GM19397 (cell line): ENCODE results near the gene KPNA5.
"Not testable (repeated sequence)": the region's sequence is repeated elsewhere in the genome, so short reads cannot be mapped to it uniquely, and the experiment has no call there.

Experiments
- ATAC-seq: cut with Tn5 transposase; IDR thresholded peaks from one replicate; pipeline ENCODE4 v1.9.1; 2021; ENCODE audit warnings: mild to moderate bottlenecking, moderate library complexity; ENCODE audit not compliant: unreplicated experiment

KPNA5 gene

GRCh38 chr6:116697480-116697879 is 16.5 kb downstream of the KPNA5 start:
- no peak for ATAC-seq

DNA sequence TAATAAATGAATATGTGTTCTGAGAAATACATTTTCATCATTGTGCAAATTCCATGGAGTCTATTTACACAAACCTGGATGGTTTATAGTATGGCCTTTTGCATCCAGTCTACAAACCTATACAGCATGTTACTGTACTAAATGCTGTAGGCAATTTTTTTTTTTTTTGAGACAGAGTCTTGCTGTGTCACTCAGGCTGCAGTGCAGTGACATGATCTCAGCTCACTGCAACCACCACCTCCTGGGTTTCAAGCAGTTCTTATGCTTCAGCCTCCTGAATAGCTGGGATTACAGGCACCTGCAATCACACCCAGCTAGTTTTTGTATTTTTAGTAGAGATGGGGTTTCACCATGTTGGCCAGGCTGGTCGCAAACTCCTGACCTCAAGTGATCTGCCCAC is 22.9 kb downstream of the KPNA5 start:
- not testable (repeated sequence) for ATAC-seq

GRCh38 chr6:116705917-116706316 is 24.9 kb downstream of the KPNA5 start:
- ATAC-seq, result no peak

- ATAC-seq, result no peak
Observed at GRCh38 chr6:116714296-116714695, 33.3 kb downstream of the KPNA5 start.

DNA sequence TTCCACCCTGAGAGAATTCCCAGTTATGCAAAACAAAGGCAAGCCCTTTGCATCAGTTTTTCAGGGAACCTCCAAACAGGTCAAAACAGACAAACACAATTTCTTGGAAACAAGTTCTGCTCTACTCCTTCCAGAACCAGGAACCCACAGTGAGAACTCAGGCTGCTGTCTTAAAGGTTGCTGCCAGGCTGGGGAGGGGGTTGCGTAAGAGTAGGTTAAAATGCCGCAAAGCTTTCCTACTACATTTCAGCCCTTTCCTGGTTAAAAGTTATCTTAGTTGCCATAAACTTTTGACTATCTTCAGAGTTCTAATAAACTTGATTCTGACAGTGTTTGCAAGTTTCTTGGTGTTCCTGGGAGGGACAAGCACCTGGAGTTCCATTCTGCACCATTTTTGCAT is 33.8 kb downstream of the KPNA5 start:
- no peak for ATAC-seq

DNA sequence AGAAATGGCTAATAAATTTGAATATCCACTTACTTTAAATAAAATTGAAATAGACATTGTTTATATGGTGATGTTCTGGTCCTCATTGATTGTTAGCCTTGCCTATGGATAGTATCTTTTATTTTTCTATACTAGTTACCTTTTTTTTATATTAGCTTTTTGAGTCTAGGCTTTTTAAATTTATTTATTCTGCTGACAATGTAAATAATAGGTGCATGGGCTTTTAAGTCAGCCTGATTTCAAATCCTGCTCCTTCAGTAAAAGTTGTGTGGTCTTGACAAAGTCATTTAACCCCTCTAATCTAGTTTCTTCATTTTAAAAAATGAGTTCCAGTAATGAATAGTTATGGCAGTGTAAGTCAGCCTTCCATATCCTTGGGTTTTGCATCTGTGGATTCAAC is 45.9 kb downstream of the KPNA5 start:
- ATAC-seq, result no peak

DNA sequence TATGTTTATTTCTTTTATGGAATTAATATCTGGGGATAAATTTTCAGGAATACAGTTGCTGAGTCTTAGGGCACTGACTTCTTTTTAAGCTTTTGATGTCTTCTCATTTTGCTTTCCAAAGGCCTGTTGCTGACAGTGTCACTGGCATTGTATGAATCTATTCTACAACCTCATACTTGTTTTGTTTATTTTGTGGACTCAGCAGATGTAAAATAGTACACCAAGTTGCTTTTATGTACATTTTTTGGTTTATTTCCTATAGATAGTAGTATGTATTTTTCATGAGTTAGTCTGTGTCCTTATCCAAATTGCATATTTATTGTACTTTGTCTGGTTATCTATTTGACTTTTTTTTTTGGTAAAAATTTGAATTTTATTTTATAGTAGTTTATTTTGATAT is 49.5 kb downstream of the KPNA5 start:
- ATAC-seq, result no peak

- ATAC-seq, result no peak
Observed at GRCh38 chr6:116737004-116737403, 56.0 kb downstream of the KPNA5 start.

DNA sequence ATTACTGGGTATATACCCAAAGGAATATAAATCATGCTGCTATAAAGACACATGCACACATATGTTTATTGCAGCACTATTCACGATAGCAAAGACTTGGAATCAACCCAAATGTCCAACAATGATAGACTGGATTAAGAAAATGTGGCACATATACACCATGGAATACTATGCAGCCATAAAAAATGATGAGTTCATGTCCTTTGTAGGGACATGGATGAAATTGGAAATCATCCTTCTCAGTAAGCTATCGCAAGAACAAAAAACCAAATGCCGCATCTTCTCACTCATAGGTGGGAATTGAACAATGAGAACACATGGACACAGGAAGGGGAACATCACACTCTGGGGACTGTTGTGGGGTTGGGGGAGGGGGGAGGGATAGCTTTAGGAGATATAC is 59.5 kb downstream of the KPNA5 start:
- not testable (repeated sequence) for ATAC-seq

DNA sequence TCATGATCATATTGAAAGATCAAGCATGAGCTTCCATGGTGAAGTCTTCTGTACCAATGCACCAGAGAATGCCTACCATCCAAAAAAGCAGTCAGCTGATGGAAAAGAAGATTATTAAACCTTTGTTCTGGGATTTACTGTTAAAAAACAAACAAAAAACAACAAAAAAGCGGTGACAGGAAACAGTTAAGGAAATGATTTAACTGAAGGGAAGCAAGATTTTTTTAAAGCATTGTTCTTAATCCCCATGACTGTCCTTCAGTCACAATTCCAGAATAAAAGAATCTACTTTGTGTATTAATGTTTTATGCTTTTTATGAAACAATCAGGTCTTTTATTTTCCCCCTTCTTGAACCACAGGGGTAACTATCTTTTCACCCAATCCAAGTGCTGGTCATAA is 60.6 kb downstream of the KPNA5 start:
- no peak for ATAC-seq

- no peak for ATAC-seq
Observed at GRCh38 chr6:116745176-116745575, 64.2 kb downstream of the KPNA5 start.

DNA sequence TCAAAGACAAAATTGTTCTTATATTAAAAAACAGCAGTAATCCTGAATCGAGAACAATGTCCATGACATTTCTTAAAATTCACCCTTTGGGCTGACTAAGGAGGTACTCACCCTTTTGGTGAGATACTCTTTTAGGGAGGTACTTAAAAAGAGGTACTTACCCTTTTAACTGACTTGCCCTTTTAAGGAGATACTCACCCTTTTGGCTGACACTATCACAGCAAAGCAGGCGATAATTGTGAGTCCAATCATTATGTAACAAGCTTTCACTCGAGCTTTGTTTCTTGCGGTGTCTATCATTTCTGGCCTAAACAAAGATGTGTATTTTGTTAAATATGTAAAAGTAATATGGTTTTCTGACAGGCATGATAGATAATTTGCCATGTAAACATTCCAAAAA is 80.8 kb downstream of the KPNA5 start:
- ATAC-seq, result no peak

- no peak for ATAC-seq
Observed at GRCh38 chr6:116762235-116762634, 81.2 kb downstream of the KPNA5 start.

DNA sequence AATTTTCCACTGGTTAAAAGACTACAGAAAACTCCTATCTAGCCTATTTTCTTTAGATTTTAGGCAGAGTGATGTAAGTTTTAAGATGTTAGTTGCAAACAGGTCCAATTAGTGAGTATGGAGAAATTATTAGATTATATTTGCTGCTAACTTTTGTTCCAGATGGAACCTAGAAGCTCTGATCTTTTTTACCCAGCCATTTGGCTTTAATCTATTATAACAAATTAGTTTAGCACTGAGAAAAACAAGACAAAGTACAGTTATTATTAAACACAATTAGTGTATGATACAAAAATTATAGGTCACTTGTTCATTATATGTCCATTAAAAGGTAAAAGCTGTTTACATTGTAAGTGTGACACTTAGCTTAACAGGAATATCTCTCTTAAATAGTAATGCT is 82.0 kb downstream of the KPNA5 start:
- no peak for ATAC-seq

DNA sequence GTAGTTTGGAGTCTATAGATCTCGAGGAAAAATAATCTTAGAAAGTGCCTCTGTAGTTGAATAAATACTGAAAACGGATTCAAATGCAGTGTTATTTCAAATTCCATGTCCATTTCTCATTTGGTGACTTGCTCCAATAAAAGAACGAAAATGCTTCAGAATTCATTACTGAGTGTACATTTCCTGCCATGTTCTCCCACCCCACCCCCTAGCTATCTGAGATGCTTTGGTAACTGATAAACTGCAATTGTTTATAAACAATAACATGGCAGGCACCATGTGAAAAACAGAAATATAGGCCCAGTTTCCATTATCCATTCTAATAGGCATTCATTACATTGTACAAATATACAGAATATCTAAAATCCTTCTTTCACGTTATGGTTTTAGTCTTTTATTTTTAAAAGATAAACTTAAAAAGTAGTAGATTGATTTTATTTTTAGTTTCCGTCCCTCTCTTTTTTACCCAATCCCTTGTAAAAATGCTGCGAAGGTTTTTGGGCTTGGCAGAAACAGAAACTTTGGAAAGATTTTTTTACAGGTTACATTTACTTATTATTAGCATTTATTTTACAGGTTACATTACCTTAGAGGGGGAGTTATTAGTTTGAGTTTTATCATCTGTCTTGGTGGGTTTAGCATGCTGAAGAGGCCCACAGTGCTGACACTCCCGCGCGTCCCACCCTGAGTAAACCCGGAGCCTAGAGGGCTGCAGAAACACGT is 83.1 kb downstream of the KPNA5 start:
- ATAC-seq, result no peak

- no peak for ATAC-seq
Observed at GRCh38 chr6:116764629-116764960, 83.6 kb downstream of the KPNA5 start.

GRCh38 chr6:116764961-116765841 is 84.2 kb downstream of the KPNA5 start, which contains the start of gene FAM162B:
Gene FAM162B (minus strand): TSS chr6:116765719. CDS start chr6:116765576, 143 bp downstream.
- ATAC-seq, result peak; percentile 36

DNA sequence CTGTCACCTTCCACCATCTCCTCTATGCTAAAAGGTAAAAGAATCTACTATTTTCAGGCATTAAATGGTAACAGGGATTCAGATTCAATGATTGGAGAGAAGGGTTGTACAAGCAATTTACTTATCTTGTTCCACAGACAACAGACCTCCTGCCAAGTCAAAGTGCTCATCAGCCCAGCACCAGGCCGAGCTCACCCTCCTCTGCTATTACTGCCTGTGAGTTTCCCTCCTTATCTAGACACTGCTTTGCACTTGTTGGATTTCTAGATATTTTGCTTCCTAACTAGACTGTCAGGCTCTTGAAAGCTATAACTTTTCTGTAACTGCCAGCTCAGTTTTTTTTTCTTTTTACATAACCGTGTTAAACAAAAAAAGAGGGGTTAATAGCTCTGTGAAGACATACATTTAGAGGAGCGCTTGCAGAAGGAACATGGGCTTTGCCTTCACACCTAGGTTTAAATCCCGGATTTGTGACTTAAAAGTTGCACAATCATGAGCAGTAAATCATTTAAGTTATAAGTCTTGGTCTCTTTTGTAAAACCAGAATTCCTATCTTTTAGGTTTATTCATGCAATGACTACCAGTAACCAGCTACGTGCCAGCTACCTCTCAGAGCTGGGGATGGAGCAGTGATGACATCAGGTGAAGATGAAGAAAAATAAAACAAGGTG is 85.6 kb downstream of the KPNA5 start:
- ATAC-seq, result no peak

GRCh38 chr6:116767715-116768114 is 86.7 kb downstream of the KPNA5 start:
- no peak for ATAC-seq

DNA sequence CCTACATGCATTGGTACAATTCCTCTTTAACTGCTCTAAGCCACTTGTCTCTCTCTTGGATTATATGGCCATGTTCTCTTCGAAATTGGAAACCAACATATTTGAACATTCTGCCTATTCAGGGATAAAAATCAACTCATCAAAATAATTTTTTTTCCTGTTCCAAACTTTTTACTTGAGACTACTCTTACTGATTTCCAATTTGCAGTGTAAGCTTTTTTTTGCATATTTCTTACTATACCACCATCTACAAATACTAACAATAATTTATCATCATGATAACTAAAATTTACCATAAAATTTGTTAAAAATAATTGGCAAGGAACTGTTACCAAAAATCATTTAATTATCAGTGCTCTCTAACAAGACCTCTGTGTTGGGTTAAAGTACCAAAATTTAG is 91.4 kb downstream of the KPNA5 start:
- no peak for ATAC-seq

GRCh38 chr6:116773886-116774285 is 92.9 kb downstream of the KPNA5 start:
- no peak for ATAC-seq
